ENCODE measurements around the gene NLRC3.

The NLRC3 gene

DNA sequence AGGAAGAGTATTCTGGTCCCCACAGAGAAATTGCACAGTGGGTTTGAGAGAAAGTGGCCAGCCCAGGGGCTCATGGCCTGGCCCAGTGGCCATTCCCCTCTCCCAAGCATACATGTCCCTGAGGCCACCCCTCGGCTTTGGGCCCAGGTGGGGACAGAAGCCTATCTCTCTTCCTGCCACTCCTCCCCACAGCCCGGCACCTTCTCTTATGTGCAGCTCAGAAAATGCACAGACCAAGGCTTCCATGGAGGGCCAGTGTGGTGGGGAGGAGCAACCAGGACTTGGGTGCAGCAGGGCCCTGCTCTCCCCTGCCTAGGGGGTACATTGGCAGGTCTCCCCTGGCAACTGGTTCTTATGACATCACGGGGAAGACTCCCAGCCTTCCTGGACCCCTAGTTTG lies 82.0 kb downstream of the NLRC3 start, which contains the start of gene C16orf90:
Gene C16orf90, minus strand, starts transcription at position 314 of the 400 bp plus-strand sequence. Its CDS starts 68 bp downstream, at position 246.
- no peak within 1 kb of the TSS for H3K27ac ChIP-seq
- H3K4me3 ChIP-seq: no peak within 1 kb of the TSS

DNA sequence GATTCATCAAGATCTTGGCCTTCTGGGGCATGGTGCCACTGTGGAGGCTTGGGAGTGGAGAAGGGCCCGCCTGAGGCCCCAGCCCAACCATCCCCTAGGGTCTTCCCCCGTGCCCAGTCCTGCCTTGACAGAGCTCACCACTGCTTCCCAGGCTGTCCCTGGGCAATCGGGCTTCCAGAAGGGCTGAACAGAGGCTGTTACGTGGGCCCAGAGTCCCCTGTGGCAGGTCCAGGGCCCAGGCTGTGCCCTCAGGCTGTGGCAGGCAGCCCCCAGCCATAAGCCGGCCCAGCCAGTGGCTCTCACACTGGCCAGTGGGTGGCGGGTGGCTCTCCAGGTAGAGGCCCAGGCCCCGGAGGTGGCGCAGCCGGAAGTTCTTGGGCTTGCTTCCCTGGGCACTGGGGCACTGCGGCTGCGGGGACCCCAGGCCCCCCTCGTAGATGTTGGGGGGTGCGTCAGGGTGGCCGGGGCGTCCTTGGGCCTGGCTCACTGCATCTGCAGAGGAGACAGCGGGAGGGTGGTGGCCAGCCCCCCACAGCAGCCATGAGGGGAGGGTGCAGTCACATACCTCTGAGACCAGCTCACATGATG lies 82.7 kb downstream of the NLRC3 start:
- Histone ChIP-seq H3K4me3 (no peak overlapping the region), H3K27ac (no peak overlapping the region)

DNA sequence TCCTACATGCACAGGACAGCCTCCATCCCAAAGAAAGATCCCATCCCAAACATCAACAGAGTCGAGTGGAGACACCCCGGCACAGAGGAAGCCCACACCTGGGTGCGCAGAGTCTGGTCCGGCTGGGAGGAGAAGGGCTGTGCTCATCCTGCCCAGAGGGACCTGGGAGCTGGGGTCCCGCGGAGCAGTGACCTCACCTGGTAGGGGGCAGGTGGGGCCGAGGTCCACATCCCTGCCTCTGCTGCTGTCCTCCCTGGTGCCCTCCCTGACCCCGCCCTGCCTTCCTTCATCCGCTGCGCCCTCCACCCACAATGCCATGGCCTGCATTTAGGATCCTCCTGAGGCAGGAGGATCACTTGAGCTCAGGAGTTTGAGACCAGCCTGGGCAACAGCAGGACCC lies 84.8 kb downstream of the NLRC3 start:
- Histone ChIP-seq H3K4me3 (no peak overlapping the region), H3K27ac (no peak overlapping the region)

DNA sequence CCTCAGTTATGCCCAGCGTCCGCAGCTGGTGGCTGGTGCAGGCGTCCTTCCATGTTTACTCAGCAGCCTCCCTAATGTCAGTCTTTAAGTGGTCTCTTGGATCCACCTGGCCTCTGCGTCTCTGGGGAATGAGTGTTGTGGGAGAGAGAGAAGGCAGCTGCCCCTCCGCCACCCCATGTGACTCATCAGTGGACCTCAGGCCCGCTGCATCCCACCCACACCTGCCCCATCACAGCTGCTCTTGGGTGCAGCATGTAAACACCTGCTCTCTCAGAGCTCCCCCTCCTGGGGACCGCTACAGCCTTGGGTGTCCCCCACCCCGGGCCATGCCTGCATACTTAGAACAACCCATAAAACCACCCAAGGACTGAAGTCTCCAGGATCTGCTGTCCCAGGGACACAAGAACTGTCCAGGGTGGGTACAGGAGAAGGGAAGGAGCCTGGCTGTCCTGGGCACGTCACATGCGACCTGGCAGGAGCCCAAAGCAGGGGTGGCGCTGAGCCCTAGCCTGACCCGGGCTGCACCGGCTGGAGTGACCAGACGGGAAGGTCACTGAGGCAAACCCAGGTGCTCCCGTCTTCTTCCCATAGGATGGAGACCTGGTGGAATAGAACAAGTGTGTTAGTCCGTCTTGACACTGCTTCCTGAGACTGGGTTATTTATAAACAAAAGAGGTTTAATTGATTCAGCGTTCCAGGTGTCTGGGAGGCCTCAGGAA lies 86.1 kb downstream of the NLRC3 start:
- no peak overlapping the region for H3K4me3 ChIP-seq
- H3K27ac ChIP-seq: no peak overlapping the region
